Natural killer cell treated with Interleukin-12 subunit alpha and Interleukin-12 subunit beta and Interleukin-15 and Interleukin-18, amount 100 ng/mL, for 72 hours (primary cell): ENCODE measurements around the gene IL2. TPM values are rescaled to one million over a fixed set of nuclear protein-coding genes. Genes with fewer than 3 reads are reported as not detected.

Experiments used
- ATAC-seq, 2 donors: fragments of 150-1000 bp; cut with Tn5 transposase in 1 of 2; sonication (Bioruptor Pico), chemical (Tn5 transposase) in 1 of 2; 2 replicates each; pipeline ENCODE4 v1.10.0; 2021
- DNase-seq: peaks from one replicate; pipeline ENCODE4 v3.0.0; 2022; ENCODE audit warnings: low spot score
- H3K27ac Mint-ChIP-seq, 2 donors: 1 replicate in 1 of 2; 2 replicates in 1 of 2; pipeline ENCODE4 v1.8.0; 2022; ENCODE audit warnings: mixed read lengths in 2 of 2, mild to moderate bottlenecking in 1 of 2, moderate library complexity in 1 of 2
- H3K27me3 Mint-ChIP-seq, 2 donors: 1 replicate in 1 of 2; 2 replicates in 1 of 2; pipeline ENCODE4 v1.8.0; 2022; ENCODE audit warnings: mixed read lengths in 2 of 2
- H3K36me3 Mint-ChIP-seq: one replicate; pipeline ENCODE4 v1.8.0; 2022; ENCODE audit warnings: mixed read lengths
- H3K4me1 Mint-ChIP-seq, 2 donors: 1 replicate in 1 of 2; 2 replicates in 1 of 2; pipeline ENCODE4 v1.8.0; 2022; ENCODE audit warnings: low read depth in 2 of 2, mixed read lengths in 2 of 2, mild to moderate bottlenecking in 1 of 2
- H3K4me3 Mint-ChIP-seq: one replicate; pipeline ENCODE4 v1.8.0; 2022; ENCODE audit warnings: mixed read lengths
- H3K9me3 Mint-ChIP-seq: 2 replicates; pipeline ENCODE4 v1.8.0; 2022; ENCODE audit warnings: mixed read lengths
- total RNA-seq, 2 donors: library from RNA; stranded (reverse); gene quantifications; one replicate each; pipeline ENCODE4 v1.2.3, GENCODE V29; 2022

Gene IL2
- 1 to 10 TPM in 1 of 2 donors, not detected in 1; 1.1 TPM for total RNA-seq

GRCh38 chr4:122456231-122457116 is at the start of gene IL2:
IL2 (minus strand) TSS chr4:122456725; CDS start chr4:122456440, 285 bp downstream.
- Mint-ChIP-seq H3K4me3 (peak within 1 kb of the TSS; percentile 3), H3K27ac (no peak within 1 kb of the TSS), H3K9me3 (no peaks in the 10 kb centered on the region), H3K4me1 (peaks cover 20 to 31% of the 10 kb centered on the region in 2 donors), H3K27me3 (no peaks in the 10 kb centered on the region), H3K36me3 (no peaks in the 10 kb centered on the region)
- ATAC-seq, result no peak
- no peak for DNase-seq

- Mint-ChIP-seq H3K9me3 (no peaks in the 10 kb centered on the region), H3K4me3 (no peak overlapping the region), H3K36me3 (no peaks in the 10 kb centered on the region), H3K27me3 (no peaks in the 10 kb centered on the region), H3K27ac (no peak overlapping the region), H3K4me1 (no peaks in the 10 kb centered on the region)
- DNase-seq, result no peak
- no peak for ATAC-seq
These were observed 46.7 kb upstream of the IL2 start for GRCh38 chr4:122503214-122503613.

- Mint-ChIP-seq H3K4me3 (no peak overlapping the region), H3K4me1 (no peaks in the 10 kb centered on the region), H3K27ac (no peak overlapping the region), H3K27me3 (no peaks in the 10 kb centered on the region), H3K36me3 (no peaks in the 10 kb centered on the region), H3K9me3 (no peaks in the 10 kb centered on the region)
- DNase-seq (no peak), ATAC-seq (no peak)
These were observed 44.5 kb upstream of the IL2 start for GRCh38 chr4:122500852-122501501.

GRCh38 chr4:122489061-122489460 is 32.5 kb upstream of the IL2 start:
- H3K36me3 Mint-ChIP-seq, result peaks cover 20% of the 10 kb centered on the region
- no peak for ATAC-seq
- no peaks in the 10 kb centered on the region for H3K4me1 Mint-ChIP-seq
- H3K4me3 Mint-ChIP-seq, result no peak overlapping the region
- no peak for DNase-seq
- H3K27me3 Mint-ChIP-seq, result no peaks in the 10 kb centered on the region
- no peak overlapping the region for H3K27ac Mint-ChIP-seq
- peaks cover 16% of the 10 kb centered on the region for H3K9me3 Mint-ChIP-seq

GRCh38 chr4:122483481-122483880 is 27.0 kb upstream of the IL2 start:
- Mint-ChIP-seq H3K4me3 (no peak overlapping the region), H3K27me3 (peaks cover 0 to 2% of the 10 kb centered on the region in 2 donors), H3K36me3 (peaks cover 13% of the 10 kb centered on the region), H3K4me1 (no peaks in the 10 kb centered on the region), H3K9me3 (peaks cover 14% of the 10 kb centered on the region), H3K27ac (no peak overlapping the region)
- no peak for ATAC-seq
- no peak for DNase-seq

GRCh38 chr4:122481766-122482405 is 25.4 kb upstream of the IL2 start:
- no peak for DNase-seq
- peaks cover 3% of the 10 kb centered on the region for H3K36me3 Mint-ChIP-seq
- ATAC-seq, result no peak
- peaks cover 6% of the 10 kb centered on the region for H3K9me3 Mint-ChIP-seq
- no peak overlapping the region for H3K27ac Mint-ChIP-seq
- H3K4me3 Mint-ChIP-seq, result no peak overlapping the region
- peaks cover 0 to 2% of the 10 kb centered on the region in 2 donors for H3K27me3 Mint-ChIP-seq
- H3K4me1 Mint-ChIP-seq, result no peaks in the 10 kb centered on the region

- DNase-seq (no peak), ATAC-seq (no peak)
- H3K27me3 Mint-ChIP-seq, result peaks cover 0 to 2% of the 10 kb centered on the region in 2 donors
- H3K36me3 Mint-ChIP-seq, result no peaks in the 10 kb centered on the region
- H3K4me3 Mint-ChIP-seq, result no peak overlapping the region
- peaks cover 4% of the 10 kb centered on the region for H3K9me3 Mint-ChIP-seq
- no peak overlapping the region for H3K27ac Mint-ChIP-seq
- no peaks in the 10 kb centered on the region for H3K4me1 Mint-ChIP-seq
These were observed 24.3 kb upstream of the IL2 start for GRCh38 chr4:122480655-122481487.

- H3K4me1 Mint-ChIP-seq, result no peaks in the 10 kb centered on the region
- ATAC-seq (no peak), DNase-seq (no peak)
- peaks cover 0 to 2% of the 10 kb centered on the region in 2 donors for H3K27me3 Mint-ChIP-seq
- no peak overlapping the region for H3K27ac Mint-ChIP-seq
- H3K9me3 Mint-ChIP-seq, result peaks cover 4% of the 10 kb centered on the region
- no peak overlapping the region for H3K4me3 Mint-ChIP-seq
- no peaks in the 10 kb centered on the region for H3K36me3 Mint-ChIP-seq
These were observed 23.5 kb upstream of the IL2 start for GRCh38 chr4:122479935-122480416.

GRCh38 chr4:122476745-122477144 is 20.2 kb upstream of the IL2 start:
- no peaks in the 10 kb centered on the region for H3K4me1 Mint-ChIP-seq
- ATAC-seq (no peak), DNase-seq (no peak)
- peaks cover 0 to 2% of the 10 kb centered on the region in 2 donors for H3K27me3 Mint-ChIP-seq
- H3K27ac Mint-ChIP-seq, result no peak overlapping the region
- H3K4me3 Mint-ChIP-seq, result no peak overlapping the region
- no peaks in the 10 kb centered on the region for H3K36me3 Mint-ChIP-seq
- peaks cover 4% of the 10 kb centered on the region for H3K9me3 Mint-ChIP-seq

GRCh38 chr4:122476126-122476525 is 19.6 kb upstream of the IL2 start:
- Mint-ChIP-seq H3K27me3 (peaks cover 0 to 2% of the 10 kb centered on the region in 2 donors), H3K4me3 (no peak overlapping the region), H3K9me3 (peaks cover 7% of the 10 kb centered on the region), H3K4me1 (no peaks in the 10 kb centered on the region), H3K27ac (no peak overlapping the region), H3K36me3 (no peaks in the 10 kb centered on the region)
- no peak for DNase-seq
- ATAC-seq, result no peak

- Mint-ChIP-seq H3K9me3 (peaks cover 7% of the 10 kb centered on the region), H3K4me3 (no peak overlapping the region), H3K36me3 (no peaks in the 10 kb centered on the region), H3K4me1 (no peaks in the 10 kb centered on the region), H3K27ac (no peak overlapping the region), H3K27me3 (peaks cover 0 to 2% of the 10 kb centered on the region in 2 donors)
- ATAC-seq (no peak), DNase-seq (no peak)
These were observed 18.7 kb upstream of the IL2 start for GRCh38 chr4:122475233-122475632.

- ATAC-seq (no peak), DNase-seq (no peak)
- Mint-ChIP-seq H3K4me3 (no peak overlapping the region), H3K4me1 (no peaks in the 10 kb centered on the region), H3K9me3 (peaks cover 3% of the 10 kb centered on the region), H3K36me3 (no peaks in the 10 kb centered on the region), H3K27me3 (peaks cover 0 to 3% of the 10 kb centered on the region in 2 donors), H3K27ac (no peak overlapping the region)
These were observed 12.9 kb upstream of the IL2 start for GRCh38 chr4:122469457-122469856.

GRCh38 chr4:122458625-122459024 is 2.1 kb upstream of the IL2 start:
- peaks cover 20 to 31% of the 10 kb centered on the region in 2 donors for H3K4me1 Mint-ChIP-seq

More at GRCh38 chr4:122458625-122459024, 2.1 kb upstream of the IL2 start:
- DNase-seq (no peak), ATAC-seq (peak; percentile 61 to 86)
- Mint-ChIP-seq H3K4me3 (peak overlapping the region; percentile 33), H3K27me3 (no peaks in the 10 kb centered on the region), H3K27ac (no peak overlapping the region), H3K36me3 (no peaks in the 10 kb centered on the region), H3K9me3 (peaks cover 6% of the 10 kb centered on the region)
